Measurements from ENCODE around the gene BICD1.

DNA sequence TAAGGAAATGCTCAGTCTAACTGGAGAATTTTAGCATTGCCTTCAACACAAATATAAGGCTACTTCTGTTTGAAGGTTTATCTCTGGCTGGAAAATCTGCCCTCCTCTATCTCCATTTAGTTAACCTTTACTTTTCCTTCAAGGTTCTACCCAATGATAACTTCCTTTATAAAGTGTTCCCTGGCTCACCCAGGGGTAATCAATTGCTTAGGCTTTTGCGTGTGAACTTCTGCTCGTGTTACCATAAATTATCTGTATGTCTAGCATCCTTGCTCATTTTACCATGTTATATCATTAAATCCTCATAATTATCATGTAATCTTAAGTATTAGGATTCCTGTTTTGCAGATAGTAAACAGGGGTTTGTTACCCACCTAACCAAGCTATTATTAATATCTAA, 178.4 kb downstream of the BICD1 start:
- TF ChIP-seq, protein P1, sequence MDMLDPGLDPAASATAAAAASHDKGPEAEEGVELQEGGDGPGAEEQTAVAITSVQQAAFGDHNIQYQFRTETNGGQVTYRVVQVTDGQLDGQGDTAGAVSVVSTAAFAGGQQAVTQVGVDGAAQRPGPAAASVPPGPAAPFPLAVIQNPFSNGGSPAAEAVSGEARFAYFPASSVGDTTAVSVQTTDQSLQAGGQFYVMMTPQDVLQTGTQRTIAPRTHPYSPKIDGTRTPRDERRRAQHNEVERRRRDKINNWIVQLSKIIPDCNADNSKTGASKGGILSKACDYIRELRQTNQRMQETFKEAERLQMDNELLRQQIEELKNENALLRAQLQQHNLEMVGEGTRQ (IDR thresholded peaks at IDR 0.05; ENCODE audit: borderline replicate concordance, low read depth, low read length): no peak
- no peak for TF ChIP-seq CTCF (IDR thresholded peaks at IDR 0.05)
- TF ChIP-seq REST (IDR thresholded peaks at IDR 0.05; ENCODE audit: low read depth, low read length): no peak
- no peak for TF ChIP-seq FOSL2 (IDR thresholded peaks at IDR 0.05; ENCODE audit: borderline replicate concordance, low read depth)
- TF ChIP-seq, protein P2, sequence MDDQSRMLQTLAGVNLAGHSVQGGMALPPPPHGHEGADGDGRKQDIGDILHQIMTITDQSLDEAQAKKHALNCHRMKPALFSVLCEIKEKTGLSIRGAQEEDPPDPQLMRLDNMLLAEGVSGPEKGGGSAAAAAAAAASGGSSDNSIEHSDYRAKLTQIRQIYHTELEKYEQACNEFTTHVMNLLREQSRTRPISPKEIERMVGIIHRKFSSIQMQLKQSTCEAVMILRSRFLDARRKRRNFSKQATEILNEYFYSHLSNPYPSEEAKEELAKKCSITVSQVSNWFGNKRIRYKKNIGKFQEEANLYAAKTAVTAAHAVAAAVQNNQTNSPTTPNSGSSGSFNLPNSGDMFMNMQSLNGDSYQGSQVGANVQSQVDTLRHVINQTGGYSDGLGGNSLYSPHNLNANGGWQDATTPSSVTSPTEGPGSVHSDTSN (IDR thresholded peaks at IDR 0.05): no peak
